ENCODE data around the gene KCNQ4. TPM values are rescaled to one million over a fixed set of nuclear protein-coding genes. Genes with fewer than 3 reads are reported as not detected.

The KCNQ4 gene
- total RNA-seq (2012; rRNA removed) (not detected in 2 replicates), polyA plus RNA-seq (2012; rRNA removed) (0.07 and 0.09 TPM in 2 replicates), Bru-seq, nascent RNA (percentile 21 among the genes with signal in this experiment), BruChase-seq, experiment 1, labeled RNA remaining after a 6-hour chase (percentile 16 among the genes with signal in this experiment), BruChase-seq, experiment 2, labeled RNA remaining after a 2-hour chase (percentile 20 among the genes with signal in this experiment)
- polyA plus RNA-seq (2012; cell fraction: cytosol; rRNA removed) = 0.01 and 0.04 TPM in 2 replicates
- 0.33 and 0.48 TPM in 2 replicates for polyA plus RNA-seq (2012; cell fraction: nucleus; rRNA removed; ENCODE audit: low replicate concordance)
- long read RNA-seq = 0 reads

DNA sequence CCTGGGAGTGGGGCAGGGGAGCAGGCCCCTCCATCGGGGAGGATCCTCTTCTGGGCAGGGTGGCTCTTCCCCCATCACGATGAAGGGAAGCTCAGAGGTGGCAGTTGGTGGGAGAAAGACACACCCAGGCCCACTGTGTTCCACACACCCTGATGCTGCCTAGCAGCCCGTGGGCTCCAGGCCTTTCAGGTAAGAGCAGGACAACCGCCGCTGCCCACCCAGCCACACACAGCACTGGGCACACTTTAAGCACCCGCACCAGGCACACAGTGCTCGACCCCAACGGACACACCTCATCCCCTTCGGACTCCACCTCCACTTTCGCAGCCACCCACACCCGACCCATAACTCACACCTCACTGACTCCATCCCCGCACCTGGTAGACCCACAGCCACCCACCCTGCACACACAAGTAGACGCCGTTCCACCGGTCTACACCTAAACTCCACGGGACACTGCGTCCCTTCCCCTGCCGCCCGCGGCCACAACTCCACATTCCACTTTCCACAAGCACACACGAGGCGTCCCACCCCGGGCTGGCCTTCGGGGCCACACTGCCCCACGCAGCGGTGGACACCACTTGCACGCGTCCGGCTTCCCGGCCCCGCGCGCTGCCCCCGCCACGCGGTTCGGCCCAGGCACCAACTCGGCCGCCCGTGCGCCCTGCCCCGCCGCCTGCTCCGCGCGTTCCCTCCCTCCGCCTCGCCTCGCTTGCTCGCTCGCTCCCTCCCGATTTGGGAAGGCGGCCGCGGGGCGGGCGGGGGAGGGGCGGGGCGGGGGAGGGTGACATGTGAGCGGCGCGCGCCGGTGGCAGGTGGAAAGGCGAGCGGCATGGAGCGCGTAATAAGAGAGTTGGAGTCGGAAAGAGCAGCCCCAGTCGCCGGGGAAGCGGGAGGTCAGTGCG is at the start of gene KCNQ4:
Gene KCNQ4, plus strand, starts transcription at position 787 of the 905 bp plus-strand sequence. CDS start 307 bp downstream, outside the sequence.
- TF ChIP-seq, protein P1, sequence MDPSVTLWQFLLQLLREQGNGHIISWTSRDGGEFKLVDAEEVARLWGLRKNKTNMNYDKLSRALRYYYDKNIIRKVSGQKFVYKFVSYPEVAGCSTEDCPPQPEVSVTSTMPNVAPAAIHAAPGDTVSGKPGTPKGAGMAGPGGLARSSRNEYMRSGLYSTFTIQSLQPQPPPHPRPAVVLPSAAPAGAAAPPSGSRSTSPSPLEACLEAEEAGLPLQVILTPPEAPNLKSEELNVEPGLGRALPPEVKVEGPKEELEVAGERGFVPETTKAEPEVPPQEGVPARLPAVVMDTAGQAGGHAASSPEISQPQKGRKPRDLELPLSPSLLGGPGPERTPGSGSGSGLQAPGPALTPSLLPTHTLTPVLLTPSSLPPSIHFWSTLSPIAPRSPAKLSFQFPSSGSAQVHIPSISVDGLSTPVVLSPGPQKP (IDR thresholded peaks at IDR 0.05; ENCODE audit: borderline replicate concordance, low read depth, low read length) = no peak
- peak; percentile 30; the same call in 1 of the 2 replicates for TF ChIP-seq MXI1 (IDR thresholded peaks at IDR 0.05; ENCODE audit: borderline replicate concordance, low read depth, low read length)
- TF ChIP-seq CEBPB (IDR thresholded peaks at IDR 0.05; ENCODE audit: low read depth, low read length) = no peak
- TF ChIP-seq SMC3 (IDR thresholded peaks at IDR 0.05; ENCODE audit: low read depth, low read length) = no peak
- no peak for TF ChIP-seq MAFK (IDR thresholded peaks at IDR 0.05; ENCODE audit: low read depth, low read length)
- no peak for TF ChIP-seq FOS (IDR thresholded peaks at IDR 0.05; ENCODE audit: low read depth, low read length)
- TF ChIP-seq RFX5 (IDR thresholded peaks at IDR 0.05; ENCODE audit: low read depth, low read length) = no peak
- TF ChIP-seq MAZ (IDR thresholded peaks at IDR 0.05; ENCODE audit: borderline replicate concordance, low read depth, low read length) = peak; percentile 37; the same call in 1 of the 2 replicates
- TF ChIP-seq RCOR1 (IDR thresholded peaks at IDR 0.05; ENCODE audit: insufficient replicate concordance, low read length) = no peak
- TF ChIP-seq CTCF (conservative IDR thresholded peaks at IDR 0.05; ENCODE audit: low read depth, low read length) = no peak
- TF ChIP-seq CHD1 (IDR thresholded peaks at IDR 0.05; ENCODE audit: low read depth, low read length) = no peak
- no peak within 1 kb of the TSS for H4K91ac ChIP-seq (ENCODE audit: insufficient read depth, low read depth, low read length)
- CTCF ChIA-PET = interaction anchor here (0.6 to 1.8 kb wide), 3 partner anchors 9 to 43 kb away, joined by 3 to 5 read pairs (median 3); no protein-coding TSS in a partner anchor
- H3K23ac ChIP-seq (ENCODE audit: low read depth, low read length) = no peak within 1 kb of the TSS; the same call in 1 of the 2 replicates
- H3K9me3 ChIP-seq (ENCODE audit: control insufficient read depth, insufficient read depth, low read length) = no peaks in the 10 kb centered on the region
- peak; percentile 64 for ATAC-seq (ENCODE audit: low read depth)
- H3K14ac ChIP-seq (replicated peaks; ENCODE audit: low read depth, low read length) = no peak within 1 kb of the TSS
- H2BK120ac ChIP-seq (ENCODE audit: low read depth, low read length) = no peak within 1 kb of the TSS
- no peaks in the 10 kb centered on the region for H3K79me1 ChIP-seq (ENCODE audit: low read depth in 1 of 2, low read length in 2 of 2)
- H3K27me3 ChIP-seq (ENCODE audit: control insufficient read depth, insufficient read depth, low read length) = peaks cover 30% of the 10 kb centered on the region
- H4K8ac ChIP-seq (ENCODE audit: low read depth in 2 of 2, low read length in 2 of 2) = no peak within 1 kb of the TSS
- peak within 1 kb of the TSS; percentile 25 for H3K4me3 ChIP-seq (ENCODE audit: insufficient read depth, low read depth, low read length)
- H2AK5ac ChIP-seq (ENCODE audit: low read depth, low read length) = no peak within 1 kb of the TSS
- POLR2A ChIA-PET (ENCODE audit: unreplicated experiment) = no interaction called here
- WGBS, 2 experiments (ENCODE audit: extremely low coverage in 2 of 2, insufficient read length in 1 of 2) = 5% methylated on average over 28 of the region's 73 CpGs; no CpG with 5 or more reads in 1 of the 2 experiments
- H2BK20ac ChIP-seq (ENCODE audit: low read depth, low read length) = no peak within 1 kb of the TSS
- no peak within 1 kb of the TSS for H4K5ac ChIP-seq (ENCODE audit: low read depth, low read length)
- peak within 1 kb of the TSS; percentile 84 for H3K4me2 ChIP-seq (ENCODE audit: low read depth, low read length)
- H3K56ac ChIP-seq (ENCODE audit: extremely low read depth, insufficient read depth, low read length) = no peak within 1 kb of the TSS
- no peak within 1 kb of the TSS for H3K9ac ChIP-seq (ENCODE audit: low read depth, low read length)
- H2BK5ac ChIP-seq (ENCODE audit: low read depth, low read length, poor library complexity, severe bottlenecking) = no peak within 1 kb of the TSS
- H3K36me3 ChIP-seq (ENCODE audit: control insufficient read depth, insufficient read depth, low read length) = no peaks in the 10 kb centered on the region
- peak within 1 kb of the TSS; percentile 72 for H2AK9ac ChIP-seq (replicated peaks; ENCODE audit: low read depth, low read length, poor library complexity)
- no peak within 1 kb of the TSS for H3K27ac ChIP-seq (ENCODE audit: insufficient read depth, low read length)
- H3K9me1 ChIP-seq (ENCODE audit: insufficient read depth, low read length) = no peaks in the 10 kb centered on the region; the same call in 1 of the 2 replicates
- H3K4ac ChIP-seq (ENCODE audit: low read depth, low read length) = no peak within 1 kb of the TSS; the same call in 1 of the 2 replicates
- no TSS peak for BruUV-seq (replicated peaks)
- peak within 1 kb of the TSS; percentile 86 for H2AFZ ChIP-seq (replicated peaks; ENCODE audit: low read length, poor library complexity)
- in situ Hi-C loops (cut with MboI; ENCODE audit: low sequenced_read_pairs) (no loop called here), dilution Hi-C loops (cut with HindIII; ENCODE audit: low sequenced_read_pairs, unreplicated experiment) (no loop called here), intact Hi-C loops (cut with micrococcal nuclease) (loop anchor here (10.0 kb wide), 1 partner anchor 168 kb away; no protein-coding TSS in a partner anchor)
- H2BK15ac ChIP-seq (ENCODE audit: low read depth, low read length) = no peak within 1 kb of the TSS
- DNase-seq = no peak
- no peaks in the 10 kb centered on the region for H4K20me1 ChIP-seq (ENCODE audit: insufficient read depth, low read length)
- no peak within 1 kb of the TSS for H3K18ac ChIP-seq (ENCODE audit: low read depth, low read length)
- H3K4me1 ChIP-seq (ENCODE audit: control insufficient read depth, insufficient read depth, low read length) = no peaks in the 10 kb centered on the region; the same call in 1 of the 2 replicates

Data from IMR-90 (cell line).